Neural cell (in vitro differentiated cells): ENCODE results near the gene NXT2.

Experiments used
- EP300 ChIP-seq: fragments of 450-650 bp; conservative IDR thresholded peaks from 2 replicates; pipeline ENCODE4 v1.6.1; 2014; ENCODE audit warnings: antibody characterized with exemption, mild to moderate bottlenecking, moderate library complexity; ENCODE audit not compliant: poor library complexity, severe bottlenecking
- EZH2 ChIP-seq: fragments of 200-600, 300-800 bp; shearing (Covaris generic), sonication (generic); IDR thresholded peaks from 2 replicates; pipeline ENCODE4 v1.6.1; 2014; ENCODE audit warnings: antibody characterized with exemption, low read length, borderline replicate concordance, mild to moderate bottlenecking; ENCODE audit not compliant: insufficient read depth, poor library complexity, severe bottlenecking
- POLR2AphosphoS5 ChIP-seq: IDR thresholded peaks from 2 replicates; pipeline ENCODE4 v1.6.1; 2012
- RAD21 ChIP-seq: fragments of 450-650 bp; conservative IDR thresholded peaks from 2 replicates; pipeline ENCODE4 v1.6.1; 2014; ENCODE audit warnings: antibody characterized with exemption, mild to moderate bottlenecking, moderate library complexity
- REST ChIP-seq: IDR thresholded peaks from 2 replicates; pipeline ENCODE4 v1.6.1; 2012; ENCODE audit warnings: borderline replicate concordance
- TAF1 ChIP-seq: IDR thresholded peaks from 2 replicates; pipeline ENCODE4 v1.6.1; 2012; ENCODE audit warnings: low read depth
- TF ChIP-seq, protein P1 (sequence below): fragments of 450-650 bp; IDR thresholded peaks from 2 replicates; pipeline ENCODE4 v1.5.1; 2014; ENCODE audit warnings: antibody characterized with exemption, mild to moderate bottlenecking, moderate library complexity; ENCODE audit not compliant: poor library complexity, severe bottlenecking

- TF ChIP-seq, protein P1, sequence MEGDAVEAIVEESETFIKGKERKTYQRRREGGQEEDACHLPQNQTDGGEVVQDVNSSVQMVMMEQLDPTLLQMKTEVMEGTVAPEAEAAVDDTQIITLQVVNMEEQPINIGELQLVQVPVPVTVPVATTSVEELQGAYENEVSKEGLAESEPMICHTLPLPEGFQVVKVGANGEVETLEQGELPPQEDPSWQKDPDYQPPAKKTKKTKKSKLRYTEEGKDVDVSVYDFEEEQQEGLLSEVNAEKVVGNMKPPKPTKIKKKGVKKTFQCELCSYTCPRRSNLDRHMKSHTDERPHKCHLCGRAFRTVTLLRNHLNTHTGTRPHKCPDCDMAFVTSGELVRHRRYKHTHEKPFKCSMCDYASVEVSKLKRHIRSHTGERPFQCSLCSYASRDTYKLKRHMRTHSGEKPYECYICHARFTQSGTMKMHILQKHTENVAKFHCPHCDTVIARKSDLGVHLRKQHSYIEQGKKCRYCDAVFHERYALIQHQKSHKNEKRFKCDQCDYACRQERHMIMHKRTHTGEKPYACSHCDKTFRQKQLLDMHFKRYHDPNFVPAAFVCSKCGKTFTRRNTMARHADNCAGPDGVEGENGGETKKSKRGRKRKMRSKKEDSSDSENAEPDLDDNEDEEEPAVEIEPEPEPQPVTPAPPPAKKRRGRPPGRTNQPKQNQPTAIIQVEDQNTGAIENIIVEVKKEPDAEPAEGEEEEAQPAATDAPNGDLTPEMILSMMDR: no peak
- TF ChIP-seq EP300: no peak
- TF ChIP-seq EZH2: no peak
- no peak for TF ChIP-seq POLR2AphosphoS5
- no peak for TF ChIP-seq REST
- TF ChIP-seq TAF1: no peak
- no peak for TF ChIP-seq RAD21
Observed at GRCh38 chrX:109578916-109579315, 42.3 kb downstream of the NXT2 start.
